Measurements from ENCODE around the gene FGFR2.

FGFR2 gene

DNA sequence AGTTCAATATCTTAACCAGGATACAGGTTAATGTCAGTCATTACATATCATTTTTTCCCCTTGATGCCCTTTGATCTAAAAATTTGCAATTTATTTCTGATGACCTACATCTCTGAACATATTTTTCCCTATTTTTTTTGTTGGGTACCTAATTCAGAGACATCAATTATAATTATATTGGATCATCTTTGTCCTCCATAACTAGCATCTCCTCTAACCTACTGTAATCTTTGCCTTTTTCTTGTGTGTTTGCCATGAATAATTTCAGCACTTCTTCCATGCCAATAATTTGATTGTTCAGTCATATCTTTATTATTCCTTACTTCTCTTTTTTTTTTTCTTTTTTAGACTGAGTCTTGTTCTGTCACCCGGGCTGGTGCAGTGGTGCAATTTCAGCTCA lies 39.2 kb upstream of the FGFR2 start:
- H3K4me3 ChIP-seq (ENCODE audit: control insufficient read depth, low read depth, low read length), result no peak overlapping the region
- DNase-seq (ENCODE audit: low read depth), result no peak
- TF ChIP-seq, protein P1, sequence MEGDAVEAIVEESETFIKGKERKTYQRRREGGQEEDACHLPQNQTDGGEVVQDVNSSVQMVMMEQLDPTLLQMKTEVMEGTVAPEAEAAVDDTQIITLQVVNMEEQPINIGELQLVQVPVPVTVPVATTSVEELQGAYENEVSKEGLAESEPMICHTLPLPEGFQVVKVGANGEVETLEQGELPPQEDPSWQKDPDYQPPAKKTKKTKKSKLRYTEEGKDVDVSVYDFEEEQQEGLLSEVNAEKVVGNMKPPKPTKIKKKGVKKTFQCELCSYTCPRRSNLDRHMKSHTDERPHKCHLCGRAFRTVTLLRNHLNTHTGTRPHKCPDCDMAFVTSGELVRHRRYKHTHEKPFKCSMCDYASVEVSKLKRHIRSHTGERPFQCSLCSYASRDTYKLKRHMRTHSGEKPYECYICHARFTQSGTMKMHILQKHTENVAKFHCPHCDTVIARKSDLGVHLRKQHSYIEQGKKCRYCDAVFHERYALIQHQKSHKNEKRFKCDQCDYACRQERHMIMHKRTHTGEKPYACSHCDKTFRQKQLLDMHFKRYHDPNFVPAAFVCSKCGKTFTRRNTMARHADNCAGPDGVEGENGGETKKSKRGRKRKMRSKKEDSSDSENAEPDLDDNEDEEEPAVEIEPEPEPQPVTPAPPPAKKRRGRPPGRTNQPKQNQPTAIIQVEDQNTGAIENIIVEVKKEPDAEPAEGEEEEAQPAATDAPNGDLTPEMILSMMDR (conservative IDR thresholded peaks at IDR 0.05; ENCODE audit: control insufficient read depth, insufficient read depth, low read depth, low read length), result no peak

DNA sequence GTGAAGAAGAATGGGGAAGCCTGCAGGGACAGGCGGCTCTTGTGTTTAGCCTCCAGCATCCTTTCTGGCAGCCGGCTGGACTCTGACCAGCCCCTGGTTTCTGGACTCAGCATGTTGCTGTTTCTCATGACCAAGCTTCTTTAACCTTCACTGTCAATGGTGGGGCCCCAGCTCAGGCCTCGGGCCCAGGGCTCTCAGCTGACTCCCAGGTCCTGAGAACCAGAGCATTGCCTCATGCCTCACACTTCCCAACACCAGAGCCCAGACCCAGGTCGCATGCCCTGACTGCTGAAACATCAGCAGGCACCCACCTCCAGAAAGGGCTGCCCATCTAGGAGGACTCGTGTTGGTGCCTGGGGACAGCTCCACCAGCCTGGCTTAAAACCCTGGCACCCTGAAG lies 34.8 kb upstream of the FGFR2 start:
- H3K4me3 ChIP-seq (ENCODE audit: control insufficient read depth, low read depth, low read length), result no peak overlapping the region
- DNase-seq (ENCODE audit: low read depth), result no peak
- TF ChIP-seq, protein P1 (conservative IDR thresholded peaks at IDR 0.05; ENCODE audit: control insufficient read depth, insufficient read depth, low read depth, low read length), result no peak

DNA sequence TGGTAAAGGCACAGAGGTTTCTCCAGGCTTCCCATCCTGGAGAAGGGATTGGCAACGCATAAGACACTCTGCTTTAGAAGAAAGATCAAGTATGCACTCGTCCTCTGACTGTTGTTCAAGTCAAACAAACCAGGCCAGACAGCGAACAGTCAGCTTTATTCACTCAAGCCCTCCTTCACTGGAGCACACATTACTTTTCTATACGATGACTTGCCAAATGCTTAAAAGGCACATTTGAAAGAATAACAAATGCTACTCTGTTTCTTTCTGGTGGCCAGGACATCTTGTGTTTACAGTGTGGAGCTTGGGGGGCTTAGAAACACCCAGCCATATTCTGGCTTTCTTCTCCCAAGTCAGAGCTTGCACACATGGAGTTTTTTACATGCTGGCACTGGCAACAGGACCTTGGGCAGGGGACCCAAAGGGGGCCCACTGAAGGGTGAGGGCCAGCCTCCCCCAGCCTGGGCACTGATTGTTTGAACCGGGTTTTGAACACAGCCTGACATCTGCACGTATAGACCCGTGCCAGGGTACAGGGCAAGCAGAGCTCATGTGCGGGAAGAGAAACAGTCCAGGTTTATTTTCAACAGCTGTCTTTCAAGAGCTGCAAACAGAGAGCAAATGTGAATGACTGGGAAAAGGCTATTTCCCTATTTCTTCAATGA lies 33.3 kb upstream of the FGFR2 start:
- TF ChIP-seq, protein P1 (conservative IDR thresholded peaks at IDR 0.05; ENCODE audit: control insufficient read depth, insufficient read depth, low read depth, low read length), result no peak
- no peak for DNase-seq (ENCODE audit: low read depth)
- no peak overlapping the region for H3K4me3 ChIP-seq (ENCODE audit: control insufficient read depth, low read depth, low read length)

DNA sequence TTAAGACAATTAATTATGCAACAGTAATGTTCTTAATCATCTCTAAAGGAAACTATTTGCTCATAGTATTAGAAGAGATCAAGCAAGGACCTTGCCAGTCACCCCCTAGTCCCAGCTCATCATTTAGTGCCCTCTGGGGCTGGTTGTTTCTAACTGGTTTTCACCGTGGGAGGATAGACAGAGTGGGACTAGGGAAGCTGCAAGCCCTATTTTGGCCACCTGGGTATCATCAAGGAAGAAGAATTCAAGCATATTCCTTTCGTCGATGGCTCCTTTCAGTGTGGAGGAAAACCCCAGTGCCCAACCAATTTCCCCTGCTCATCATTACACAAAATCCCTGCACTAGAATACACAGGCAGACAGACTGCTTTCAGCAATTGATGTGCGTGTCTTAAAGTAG lies 30.6 kb upstream of the FGFR2 start:
- H3K4me3 ChIP-seq (ENCODE audit: control insufficient read depth, low read depth, low read length), result no peak overlapping the region
- TF ChIP-seq, protein P1 (conservative IDR thresholded peaks at IDR 0.05; ENCODE audit: control insufficient read depth, insufficient read depth, low read depth, low read length), result no peak
- DNase-seq (ENCODE audit: low read depth), result no peak

DNA sequence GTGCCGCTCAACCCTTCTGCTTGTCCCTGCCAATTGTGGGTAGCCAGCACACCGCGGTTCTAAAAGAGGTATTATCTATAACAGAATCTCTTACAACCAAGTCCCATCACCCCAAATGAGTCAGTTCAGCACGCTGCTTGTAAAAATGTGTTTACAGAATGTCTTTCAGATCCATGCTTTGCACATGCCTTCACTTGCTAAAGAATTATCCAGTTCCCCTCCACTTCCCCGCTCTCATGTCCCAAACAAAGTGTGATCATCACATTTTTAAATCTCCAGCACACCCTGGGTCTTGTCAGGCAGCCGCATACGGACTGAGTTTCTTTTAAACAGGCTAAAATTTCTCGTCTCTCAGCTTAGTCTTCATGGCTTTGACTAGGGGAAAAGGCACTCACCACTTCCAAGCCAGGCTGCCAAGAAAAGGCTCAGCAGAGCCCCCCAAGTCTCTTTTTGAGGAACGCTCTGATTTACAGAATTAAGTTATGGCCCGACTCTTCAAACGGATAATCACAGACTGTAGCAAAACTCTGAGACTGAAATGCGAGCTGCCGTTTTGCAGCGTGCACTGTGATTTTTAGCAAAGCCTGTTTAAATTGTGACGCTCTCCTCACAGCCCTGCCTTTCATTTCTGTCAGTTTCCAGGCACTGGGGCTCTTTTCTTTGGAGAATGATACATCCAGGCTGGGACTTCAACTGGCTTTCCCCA lies 29.8 kb upstream of the FGFR2 start:
- DNase-seq (ENCODE audit: low read depth), result no peak

DNA sequence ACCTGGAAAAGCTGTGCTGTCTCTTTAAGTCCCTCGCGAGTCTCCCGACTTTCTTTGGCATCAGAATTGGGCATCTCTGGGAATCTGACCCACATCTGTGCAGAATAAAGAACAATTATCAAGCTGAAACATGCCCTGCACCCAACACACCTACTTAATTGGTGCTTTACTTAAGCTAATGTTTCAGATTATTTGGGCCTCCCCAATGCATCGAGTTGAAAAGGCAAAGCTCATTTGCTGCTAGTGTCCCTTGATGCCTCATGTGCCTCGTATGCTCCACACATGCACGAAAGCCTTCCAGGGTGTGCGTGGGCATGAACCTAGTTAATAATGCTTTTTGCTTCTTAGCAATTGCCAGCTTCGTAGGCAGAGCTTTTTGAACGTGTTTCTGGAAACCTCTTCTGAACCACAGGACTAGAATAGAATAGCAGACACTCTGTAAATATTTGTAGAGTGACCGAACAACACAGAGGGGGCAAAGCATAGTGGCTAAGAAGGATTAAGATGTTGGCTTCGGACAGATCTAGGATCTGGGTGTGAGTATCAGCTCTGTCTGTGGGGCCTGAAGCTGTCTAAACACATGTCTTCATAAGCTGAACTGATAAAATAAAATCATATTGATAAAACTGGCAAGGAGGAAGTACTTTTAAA lies 26.7 kb upstream of the FGFR2 start:
- no peak for DNase-seq (ENCODE audit: low read depth)
- TF ChIP-seq, protein P1 (conservative IDR thresholded peaks at IDR 0.05; ENCODE audit: control insufficient read depth, insufficient read depth, low read depth, low read length), result no peak
- H3K4me3 ChIP-seq (ENCODE audit: control insufficient read depth, low read depth, low read length), result no peak overlapping the region

More for the DNA sequence above, 29.8 kb upstream of the FGFR2 start:
- no peak overlapping the region for H3K4me3 ChIP-seq (ENCODE audit: control insufficient read depth, low read depth, low read length)
- TF ChIP-seq, protein P1 (conservative IDR thresholded peaks at IDR 0.05; ENCODE audit: control insufficient read depth, insufficient read depth, low read depth, low read length), result no peak

All from fibroblast of mammary gland (primary cell).